ENCODE measurements around the gene ANXA8. TPM values are rescaled to one million over a fixed set of nuclear protein-coding genes. Genes with fewer than 3 reads are reported as not detected.
A peak's percentile ranks its signal among the peaks of the same experiment; 100 is the strongest.

ANXA8 gene
- total RNA-seq, 2 experiments from 2014 or later = not detected

GRCh38 chr10:47438857-47439474 is 44.9 kb downstream of the ANXA8 start:
- Histone ChIP-seq H3K4me2 (ENCODE audit: low read length) (no peak overlapping the region), H3K4me3 (ENCODE audit: low read depth, low read length, poor library complexity, severe bottlenecking) (no peak overlapping the region), H2AFZ (ENCODE audit: low read length) (no peak overlapping the region), H3K4me1 (ENCODE audit: insufficient read depth, low read length, poor library complexity, severe bottlenecking) (no peaks in the 10 kb centered on the region), H3K9me3 (ENCODE audit: low read length) (peaks cover 6% of the 10 kb centered on the region; the same call in 1 of the 2 replicates), H4K20me1 (ENCODE audit: insufficient read depth, low read length) (no peaks in the 10 kb centered on the region), H3K27ac (ENCODE audit: low read depth, low read length, poor library complexity, severe bottlenecking) (no peak overlapping the region), H3K36me3 (ENCODE audit: insufficient read depth, low read length) (no peaks in the 10 kb centered on the region), H3K79me2 (ENCODE audit: insufficient read depth, low read depth, low read length) (no peaks in the 10 kb centered on the region), H3K9me2 (ENCODE audit: insufficient read depth, low read length) (no peaks in the 10 kb centered on the region)
- intact Hi-C loops (cut with micrococcal nuclease; ENCODE audit: unreplicated experiment) = no loop called here
- peak; percentile 2 for DNase-seq (ENCODE audit: low spot score)
- ChIA-PET CTCF (ENCODE audit: unreplicated experiment) (no interaction called here), POLR2A (no interaction called here)
- no TSS peak for BruUV-seq (replicated peaks)
- TF ChIP-seq CTCF (conservative IDR thresholded peaks at IDR 0.05; ENCODE audit: low read length) = no peak; the same call in 1 of the 2 replicates
- no peak for TF ChIP-seq EZH2phosphoT487 (IDR thresholded peaks at IDR 0.05; ENCODE audit: borderline replicate concordance, low read depth, low read length)

DNA sequence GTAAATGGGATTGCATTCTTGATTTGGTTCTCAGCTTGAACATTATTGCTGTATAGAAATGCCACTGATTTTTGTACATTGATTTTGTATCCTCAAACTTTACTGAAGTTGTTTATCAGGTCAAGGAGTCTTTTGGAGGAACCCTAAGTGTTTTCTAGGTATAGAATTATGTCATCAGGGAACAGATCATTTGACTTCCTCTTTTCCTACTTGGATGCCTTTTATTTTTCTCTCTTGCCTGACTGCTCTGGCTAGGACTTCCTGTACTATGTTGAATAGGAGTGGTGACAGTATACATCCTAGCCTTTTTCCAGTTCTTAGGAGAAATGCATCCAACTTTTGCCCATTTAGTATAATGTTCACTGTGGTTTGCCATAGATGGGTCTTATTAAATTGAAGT is 48.8 kb downstream of the ANXA8 start:
- Histone ChIP-seq H3K4me1 (ENCODE audit: insufficient read depth, low read length, poor library complexity, severe bottlenecking) (no peaks in the 10 kb centered on the region), H3K4me2 (ENCODE audit: low read length) (no peak overlapping the region), H3K27ac (ENCODE audit: low read depth, low read length, poor library complexity, severe bottlenecking) (no peak overlapping the region), H3K9me2 (ENCODE audit: insufficient read depth, low read length) (no peaks in the 10 kb centered on the region), H4K20me1 (ENCODE audit: insufficient read depth, low read length) (no peaks in the 10 kb centered on the region), H3K4me3 (ENCODE audit: low read depth, low read length, poor library complexity, severe bottlenecking) (no peak overlapping the region), H3K9me3 (ENCODE audit: low read length) (peaks cover 6% of the 10 kb centered on the region; the same call in 1 of the 2 replicates), H2AFZ (ENCODE audit: low read length) (no peak overlapping the region), H3K79me2 (ENCODE audit: insufficient read depth, low read depth, low read length) (no peaks in the 10 kb centered on the region), H3K36me3 (ENCODE audit: insufficient read depth, low read length) (no peaks in the 10 kb centered on the region)
- TF ChIP-seq CTCF (conservative IDR thresholded peaks at IDR 0.05; ENCODE audit: low read length) (no peak), EZH2phosphoT487 (IDR thresholded peaks at IDR 0.05; ENCODE audit: borderline replicate concordance, low read depth, low read length) (no peak)
- no TSS peak for BruUV-seq (replicated peaks)
- ChIA-PET POLR2A (interaction anchor here (0.6 kb wide), 1 partner anchor 156 kb away, joined by 3 read pairs; no protein-coding TSS in a partner anchor), CTCF (ENCODE audit: unreplicated experiment) (no interaction called here)
- intact Hi-C loops (cut with micrococcal nuclease; ENCODE audit: unreplicated experiment) = no loop called here
- no peak for DNase-seq (ENCODE audit: low spot score)

DNA sequence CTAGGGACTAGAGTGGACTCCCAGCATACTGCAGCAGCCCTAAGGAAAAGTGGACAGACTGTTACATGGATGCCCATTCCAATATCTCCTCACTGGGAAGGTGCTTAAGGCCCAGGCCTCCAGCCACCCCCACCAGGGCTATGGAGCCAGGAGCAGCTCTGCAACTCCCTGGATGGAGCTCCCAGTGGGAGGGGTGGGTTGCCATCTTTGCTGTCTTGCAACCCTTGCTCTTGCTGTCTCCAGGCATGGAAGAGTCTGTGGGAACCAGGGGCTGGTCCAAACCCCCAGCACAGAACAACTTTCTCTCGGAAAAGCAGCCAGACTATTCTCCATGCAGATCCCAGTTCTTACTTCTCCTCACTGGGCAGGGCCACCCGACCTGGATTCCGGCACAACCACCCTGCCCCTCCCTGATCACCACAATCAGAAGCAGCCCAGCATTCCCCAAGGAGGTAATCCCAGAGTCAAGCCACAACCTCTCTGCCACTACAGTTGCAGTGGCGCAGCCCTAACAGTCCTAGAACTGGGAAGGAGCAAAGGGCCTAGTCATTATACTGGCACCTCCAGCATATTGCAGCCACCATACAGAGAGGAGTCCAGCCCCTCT is 58.0 kb downstream of the ANXA8 start:
- no peaks in the 10 kb centered on the region for H3K36me3 ChIP-seq (ENCODE audit: insufficient read depth, low read length)
- no peaks in the 10 kb centered on the region for H3K9me3 ChIP-seq (ENCODE audit: low read length)
- no peak overlapping the region for H3K27ac ChIP-seq (ENCODE audit: low read depth, low read length, poor library complexity, severe bottlenecking)
- TF ChIP-seq CTCF (conservative IDR thresholded peaks at IDR 0.05; ENCODE audit: low read length) (no peak), EZH2phosphoT487 (IDR thresholded peaks at IDR 0.05; ENCODE audit: borderline replicate concordance, low read depth, low read length) (no peak)
- BruUV-seq (replicated peaks) = no TSS peak
- H3K4me1 ChIP-seq (ENCODE audit: insufficient read depth, low read length, poor library complexity, severe bottlenecking) = no peaks in the 10 kb centered on the region
- ChIA-PET CTCF (ENCODE audit: unreplicated experiment) (no interaction called here), POLR2A (no interaction called here)
- DNase-seq (ENCODE audit: low spot score) = no peak
- H3K4me2 ChIP-seq (ENCODE audit: low read length) = no peak overlapping the region
- intact Hi-C loops (cut with micrococcal nuclease; ENCODE audit: unreplicated experiment) = no loop called here
- H4K20me1 ChIP-seq (ENCODE audit: insufficient read depth, low read length) = no peaks in the 10 kb centered on the region
- no peak overlapping the region for H2AFZ ChIP-seq (ENCODE audit: low read length)
- H3K4me3 ChIP-seq (ENCODE audit: low read depth, low read length, poor library complexity, severe bottlenecking) = no peak overlapping the region
- no peaks in the 10 kb centered on the region for H3K79me2 ChIP-seq (ENCODE audit: insufficient read depth, low read depth, low read length)
- H3K9me2 ChIP-seq (ENCODE audit: insufficient read depth, low read length) = no peaks in the 10 kb centered on the region

Data from OCI-LY7 (cell line).